Adipose tissue (tissue), 3 donors: ENCODE results near the gene VAMP2. TPM values are rescaled to one million over a fixed set of nuclear protein-coding genes. Genes with fewer than 3 reads are reported as not detected.
"Not testable (repeated sequence)": the region's sequence is repeated elsewhere in the genome, so short reads cannot be mapped to it uniquely, and the experiment has no call there.

Source experiments
- H3K27ac ChIP-seq: one replicate; pipeline ENCODE4 v1.5.1; 2013; ENCODE audit warnings: low read depth, low read length
- WGBS, 3 donors: extraction: QIAGEN DNeasy Blood & Tissue Kit; methylation state at CpG; one replicate each; pipeline ENCODE4 v1.1.7; 2013; 5-methylcytosine and 5-hydroxymethylcytosine counted together
- polyA plus RNA-seq, 3 donors: library from polyadenylated mRNA; stranded (reverse); fragments of 200-250 nt; gene quantifications; one replicate each; pipeline ENCODE4 v1.2.3, GENCODE V29; 2013
- donor health status: healthy with polysubstance abuse.
- donor health status: Bipolar disorder and iron deficiency.
- donor health status: healthy.

VAMP2 gene
- polyA plus RNA-seq, 3 donors = 36.0 to 52.6 (median 49.6) TPM

GRCh38 chr17:8176998-8177731 lies 14.4 kb upstream of the VAMP2 start:
- no peak overlapping the region for H3K27ac ChIP-seq
- 69 to 82% (median 78%) methylated on average over 19 of the region's 19 CpGs for WGBS, 3 donors

GRCh38 chr17:8176197-8176940 lies 13.6 kb upstream of the VAMP2 start, which contains the start of gene TMEM107:
Gene TMEM107 (minus strand): TSS chr17:8176380. CDS start chr17:8176286, 94 bp downstream.
- H3K27ac ChIP-seq = no peak within 1 kb of the TSS
- 1 to 2% (median 1%) methylated on average over 50 to 56 of the region's 56 CpGs for whole genome bisulfite sequencing, 3 donors

- WGBS, 3 donors = 8 to 18% (median 12%) methylated on average over 11 of the region's 11 CpGs
- H3K27ac ChIP-seq = no peak overlapping the region
Observed at GRCh38 chr17:8175795-8176196, 13.0 kb upstream of the VAMP2 start.

DNA sequence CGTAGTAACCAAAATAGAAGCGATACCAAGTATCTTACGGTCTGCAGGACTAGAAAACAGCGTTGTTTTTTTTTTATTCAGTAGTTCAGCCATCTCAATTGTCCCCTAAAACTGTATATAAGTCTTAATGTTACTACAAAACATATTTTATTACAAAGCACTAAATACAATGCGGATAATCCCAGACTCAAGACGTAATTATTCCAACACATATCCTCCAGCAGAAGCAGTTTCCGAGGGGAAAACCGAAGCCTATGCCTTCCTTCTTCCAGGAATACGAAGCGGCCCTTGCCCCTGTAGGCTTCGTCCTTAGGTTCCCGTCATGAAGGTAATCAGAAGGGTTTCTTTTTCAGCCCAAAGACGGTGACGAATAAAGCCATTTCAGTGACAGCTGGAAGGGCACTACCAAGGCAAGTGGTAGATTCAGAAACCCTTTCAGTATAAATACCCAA lies 11.1 kb upstream of the VAMP2 start:
- WGBS, 3 donors = 1 to 10% (median 10%) methylated on average over 14 of the region's 14 CpGs

GRCh38 chr17:8173056-8173870 lies 10.5 kb upstream of the VAMP2 start:
- 0% methylated on average over 23 of the region's 23 CpGs for WGBS, 3 donors
- peak overlapping the region; percentile 87 for H3K27ac ChIP-seq

More for the DNA sequence above, 11.1 kb upstream of the VAMP2 start:
- H3K27ac ChIP-seq = no peak overlapping the region

DNA sequence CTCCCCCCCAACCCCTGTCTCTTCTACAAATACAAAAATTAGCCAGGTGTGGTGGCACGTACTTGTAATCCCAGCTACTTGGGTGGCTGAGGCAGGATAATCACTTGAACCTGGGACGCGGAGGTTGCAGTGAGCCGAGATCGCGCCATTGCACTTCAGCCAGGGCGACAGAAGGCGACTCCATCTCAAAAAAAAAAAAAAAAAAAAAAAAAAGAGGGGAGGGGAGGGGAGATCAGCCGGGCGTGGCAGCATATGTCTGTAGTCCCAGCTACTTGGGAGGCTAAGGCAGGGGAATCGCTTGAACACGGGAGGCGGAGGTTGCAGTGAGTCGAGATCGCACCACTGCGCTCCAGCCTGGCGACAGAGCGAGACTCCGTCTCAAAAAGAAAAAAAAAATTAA lies 7.4 kb upstream of the VAMP2 start:
- 92 to 93% (median 92%) methylated on average over 19 of the region's 19 CpGs for WGBS, 3 donors
- not testable (repeated sequence) for H3K27ac ChIP-seq

DNA sequence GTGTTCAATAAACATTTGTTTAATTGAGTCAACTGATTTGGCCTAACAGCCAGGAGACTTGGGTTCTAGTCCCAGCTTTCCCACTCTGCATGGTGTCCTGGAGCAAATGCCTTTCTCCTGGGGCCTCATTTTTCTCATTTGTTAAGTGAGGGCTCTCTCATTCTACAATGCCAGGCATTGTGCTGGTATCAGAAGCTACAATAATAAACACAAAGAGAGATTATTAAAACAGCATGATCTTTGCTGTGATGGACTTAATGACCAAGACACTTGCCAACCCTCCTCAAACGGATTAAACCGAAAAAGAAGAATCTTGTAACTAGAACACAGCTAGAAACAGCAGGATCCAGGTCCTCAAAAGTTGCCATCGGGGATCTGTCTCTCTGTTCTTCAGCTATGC lies 4.8 kb upstream of the VAMP2 start:
- WGBS, 3 donors = 79 to 88% (median 88%) methylated on average over 3 of the region's 3 CpGs
- H3K27ac ChIP-seq = no peak overlapping the region

DNA sequence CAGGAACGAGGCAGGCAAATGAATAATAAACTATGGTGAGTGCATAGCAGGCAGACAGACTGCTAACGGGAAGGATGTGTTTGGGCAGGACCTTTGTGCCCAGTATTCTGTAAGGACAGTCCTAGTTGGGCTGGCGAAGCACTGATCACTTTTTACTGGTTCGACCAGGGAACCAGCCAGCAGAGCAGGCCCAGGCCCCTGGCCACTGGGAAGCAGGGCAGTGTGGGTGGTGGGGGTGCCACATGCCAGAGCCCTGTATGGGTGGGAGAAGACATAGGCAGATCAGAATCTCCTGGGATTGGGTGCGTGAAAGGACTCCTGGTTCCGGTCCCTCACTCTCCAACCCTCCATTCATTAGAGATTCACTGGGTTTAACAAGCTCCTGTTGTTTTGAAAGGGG lies 4.0 kb upstream of the VAMP2 start:
- H3K27ac ChIP-seq = no peak overlapping the region
- 93 to 95% (median 94%) methylated on average over 6 of the region's 6 CpGs for WGBS, 3 donors

DNA sequence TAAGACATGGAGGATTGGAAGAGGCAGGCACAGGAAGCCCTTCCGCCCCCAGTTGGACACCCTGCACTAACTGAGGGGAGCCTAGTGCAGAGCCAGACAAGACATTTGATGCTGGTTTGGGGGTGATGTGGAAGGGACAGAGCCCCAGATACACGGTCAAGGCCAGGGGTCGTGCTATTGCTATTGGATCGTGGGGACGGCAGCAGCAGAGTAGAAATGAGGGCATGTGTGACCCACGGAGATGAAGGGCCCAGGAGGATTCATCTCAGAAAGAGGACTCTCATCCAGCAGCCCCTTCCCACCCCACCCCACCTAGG lies 2.0 kb upstream of the VAMP2 start:
- H3K27ac ChIP-seq = no peak overlapping the region
- 72 to 80% (median 79%) methylated on average over 6 of the region's 6 CpGs for WGBS, 3 donors

DNA sequence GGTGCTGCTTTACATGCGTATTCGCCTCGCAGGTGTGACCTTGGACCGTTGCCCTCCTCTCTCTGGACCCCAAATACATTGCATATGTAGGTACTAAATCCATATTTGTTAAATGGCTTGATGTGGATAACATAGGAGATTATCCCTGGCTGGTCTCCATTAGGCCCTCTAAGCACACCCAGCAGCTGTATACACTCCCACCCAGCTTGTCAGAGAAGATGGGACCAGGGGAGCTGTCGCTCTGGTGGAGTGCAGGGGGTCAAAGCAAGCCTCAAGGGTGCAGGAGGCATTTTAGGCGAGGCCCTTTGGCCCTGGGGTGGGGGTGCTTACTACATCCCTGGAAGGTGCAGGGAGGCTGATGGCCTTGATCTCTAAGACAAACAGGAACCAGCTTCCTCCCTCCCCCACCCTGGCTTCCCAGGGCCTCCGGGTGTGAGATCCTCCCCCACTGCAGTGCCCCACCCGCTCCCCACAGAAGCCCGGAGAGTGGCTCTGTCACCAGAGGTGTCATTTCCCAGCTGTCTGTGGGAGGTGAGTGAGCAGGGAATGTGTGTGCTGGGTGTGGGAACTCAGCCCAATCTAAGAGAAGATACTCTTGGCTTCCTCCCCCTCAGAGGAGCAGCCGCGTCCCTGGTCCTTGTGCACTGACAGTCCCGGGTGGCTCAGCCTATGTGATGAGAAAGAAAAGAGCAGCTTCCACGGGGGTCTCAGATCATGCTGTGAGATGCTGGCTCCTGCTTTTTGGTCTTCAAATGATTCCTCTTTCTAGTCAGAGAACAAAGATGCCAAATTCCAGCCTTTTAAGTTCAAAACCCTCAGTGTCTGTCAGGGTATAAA lies 1.4 kb upstream of the VAMP2 start:
- H3K27ac ChIP-seq = no peak overlapping the region
- WGBS, 3 donors = 18 to 23% (median 19%) methylated on average over 13 of the region's 13 CpGs

- H3K27ac ChIP-seq = peak overlapping the region; percentile 68
- 12 to 18% (median 13%) methylated on average over 23 to 40 of the region's 55 CpGs for WGBS, 3 donors
Observed at GRCh38 chr17:8162997-8163977, 539 bp upstream of the VAMP2 start.

GRCh38 chr17:8161289-8162232 lies 1.2 kb downstream of the VAMP2 start:
- 40 to 59% (median 58%) methylated on average over 19 of the region's 19 CpGs for WGBS, 3 donors
- peak overlapping the region; percentile 68 for H3K27ac ChIP-seq

- 48 to 55% (median 53%) methylated on average over 5 of the region's 5 CpGs for WGBS, 3 donors
- H3K27ac ChIP-seq = no peak overlapping the region
Observed at GRCh38 chr17:8160741-8161221, 2.0 kb downstream of the VAMP2 start.

DNA sequence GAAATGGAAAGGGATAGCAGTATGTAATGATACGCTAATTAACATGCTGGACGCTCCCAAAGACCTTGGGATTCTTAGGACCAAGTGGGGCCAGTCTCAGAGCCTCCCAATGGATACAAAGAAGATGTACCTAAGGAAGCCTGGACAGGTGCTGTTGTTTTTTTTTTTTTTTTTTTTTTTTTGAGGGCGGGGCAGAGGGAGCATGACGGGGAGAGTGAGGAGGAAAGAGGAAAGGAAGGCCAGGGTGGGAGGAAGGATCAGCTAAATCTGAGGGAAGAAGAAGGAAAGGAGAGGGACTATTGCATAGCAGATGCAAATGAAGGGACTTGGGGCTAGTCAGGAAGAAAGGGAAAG lies 2.5 kb downstream of the VAMP2 start:
- no peak overlapping the region for H3K27ac ChIP-seq
- WGBS, 3 donors = 55 to 73% (median 62%) methylated on average over 3 to 4 of the region's 4 CpGs

GRCh38 chr17:8159459-8160223 lies 3.1 kb downstream of the VAMP2 start:
- H3K27ac ChIP-seq = no peak overlapping the region
- 77 to 81% (median 80%) methylated on average over 4 of the region's 4 CpGs for WGBS, 3 donors
